ENCODE results near the gene GRIN1.
A peak's percentile ranks its signal among the peaks of the same experiment; 100 is the strongest.

Gene GRIN1

DNA sequence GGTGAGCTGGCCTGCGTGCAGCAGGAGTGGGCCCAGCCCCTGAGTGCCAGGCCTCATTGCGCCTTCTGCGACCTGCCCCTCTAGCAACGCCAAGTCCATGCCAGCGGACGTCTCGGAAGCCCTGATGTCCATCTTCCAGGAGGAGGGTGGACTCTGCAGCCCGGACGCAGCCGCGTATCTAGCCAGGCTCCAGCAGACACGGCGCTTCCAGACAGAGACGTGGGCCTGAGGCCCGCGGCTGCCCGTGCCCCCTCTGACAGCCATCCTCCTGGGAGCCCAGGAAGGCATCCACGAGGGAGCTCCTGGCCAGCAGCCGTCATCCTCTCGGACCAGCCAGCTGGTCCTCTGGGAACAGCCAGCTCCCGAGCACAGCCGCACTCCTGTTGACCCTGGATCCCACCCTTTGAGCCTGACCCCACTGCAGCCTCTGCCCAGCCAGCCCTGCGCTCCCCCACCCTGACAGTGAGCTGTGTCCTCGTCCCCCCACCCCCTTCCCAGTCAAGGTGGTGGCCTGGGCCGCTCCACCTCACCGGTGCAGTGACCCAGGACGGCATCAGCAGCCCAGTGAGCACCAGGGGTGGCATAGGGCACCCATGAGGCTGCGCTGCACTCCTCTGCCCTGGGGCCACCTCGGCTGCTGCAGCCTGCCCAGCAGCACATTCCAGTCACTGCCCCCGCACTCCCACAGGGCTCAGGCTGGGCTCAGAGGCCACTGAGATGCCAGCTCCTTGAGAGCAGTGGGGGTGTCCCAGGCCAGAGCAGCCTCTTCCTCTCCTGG, 77.4 kb downstream of the GRIN1 start:
- DNase-seq (ENCODE audit: low spot score): no peak

DNA sequence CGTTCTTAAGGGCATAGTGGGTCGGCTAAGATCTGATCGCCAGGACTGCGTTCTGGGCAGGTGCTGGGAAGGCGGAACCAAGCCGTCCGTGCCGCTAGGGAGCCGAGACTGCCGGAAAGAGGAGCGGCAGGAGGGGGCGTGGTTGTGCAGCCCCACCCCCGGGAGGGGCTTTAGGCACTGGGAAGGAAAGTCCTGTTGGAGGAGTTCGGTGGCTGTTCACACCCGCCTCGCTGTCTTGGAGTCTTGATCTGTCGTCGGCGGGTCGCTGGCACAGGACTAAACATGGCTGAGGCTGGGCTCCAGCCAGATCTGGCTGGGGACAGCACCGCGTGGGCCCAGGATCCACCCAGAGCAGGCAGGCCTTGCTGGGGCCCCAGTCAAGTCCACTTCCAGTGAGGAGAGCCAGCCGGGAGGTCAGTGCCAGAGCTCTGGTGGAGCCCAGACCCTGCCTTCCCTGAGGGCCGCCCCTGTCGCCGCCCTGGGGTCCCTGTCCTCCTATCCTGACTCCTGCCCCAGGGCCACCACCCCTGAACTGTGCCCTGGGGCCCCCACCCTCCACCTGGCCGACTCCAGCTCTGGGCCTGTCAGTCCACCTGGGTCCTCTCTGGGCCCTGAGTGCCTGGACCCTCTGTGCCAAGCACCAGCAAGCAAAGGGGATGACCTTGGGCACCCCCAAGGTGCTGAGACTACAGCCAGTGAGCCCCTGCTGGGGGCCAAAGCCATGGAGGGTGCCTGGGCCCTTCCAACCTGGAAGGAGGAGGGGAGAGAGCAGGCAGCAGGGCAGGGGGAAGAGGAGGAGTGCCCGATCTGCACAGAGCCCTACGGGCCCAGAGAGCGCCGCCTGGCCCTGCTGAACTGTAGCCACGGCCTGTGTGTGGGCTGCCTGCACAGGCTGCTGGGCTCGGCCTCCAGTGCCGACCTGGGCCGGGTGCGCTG, 78.6 kb downstream of the GRIN1 start:
- DNase-seq (ENCODE audit: low spot score): peak; percentile 45

DNA sequence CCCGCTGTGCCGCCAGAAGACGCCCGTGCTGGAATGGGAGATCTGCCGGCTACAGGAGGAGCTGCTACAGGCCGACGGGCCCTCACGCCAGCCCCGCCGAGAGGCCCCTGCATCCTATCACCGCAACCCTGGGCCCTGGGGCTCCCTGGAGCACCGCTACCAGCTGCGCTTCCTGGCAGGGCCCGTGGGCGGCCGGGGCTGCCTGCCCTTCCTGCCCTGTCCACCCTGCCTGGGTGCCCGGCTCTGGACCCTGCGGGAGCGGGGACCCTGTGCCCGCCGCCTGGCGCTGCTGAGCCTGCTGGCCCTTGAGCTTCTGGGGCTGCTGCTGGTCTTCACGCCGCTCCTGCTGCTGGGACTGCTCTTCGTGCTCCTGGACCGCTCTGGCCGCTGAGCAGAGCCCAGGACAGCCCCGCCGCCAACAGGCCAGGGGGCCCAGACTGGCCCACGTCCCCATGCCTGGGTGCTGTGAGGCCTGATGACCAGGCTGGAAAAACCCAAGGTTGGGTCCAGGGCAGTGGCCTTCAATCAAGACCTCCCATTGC, 79.3 kb downstream of the GRIN1 start:
- DNase-seq (ENCODE audit: low spot score): no peak
